AG08395 (cell line): ENCODE results near the gene YBEY.

Source experiments
- DNase-seq: peaks from one replicate; pipeline ENCODE4 v3.0.0; 2012; ENCODE audit warnings: mixed read lengths, low spot score

Gene YBEY

GRCh38 chr21:46328151-46328550 lies 42.0 kb downstream of the YBEY start:
- no peak for DNase-seq

- DNase-seq: no peak
Measured at GRCh38 chr21:46329796-46330195, 43.7 kb downstream of the YBEY start.

GRCh38 chr21:46334351-46335140 lies 48.4 kb downstream of the YBEY start:
- no peak for DNase-seq

- no peak for DNase-seq
Measured at GRCh38 chr21:46336603-46337002, 50.5 kb downstream of the YBEY start.

GRCh38 chr21:46340998-46341397 lies 54.9 kb downstream of the YBEY start:
- DNase-seq: no peak

- no peak for DNase-seq
Measured at GRCh38 chr21:46344219-46344915, 58.2 kb downstream of the YBEY start.

- DNase-seq: no peak
Measured at GRCh38 chr21:46345861-46346260, 59.7 kb downstream of the YBEY start.

- no peak for DNase-seq
Measured at GRCh38 chr21:46346296-46347202, 60.4 kb downstream of the YBEY start.

- no peak for DNase-seq
Measured at GRCh38 chr21:46347203-46347550, 61.0 kb downstream of the YBEY start.
